Measurements from ENCODE around the gene ACMSD. TPM values are rescaled to one million over a fixed set of nuclear protein-coding genes. Genes with fewer than 3 reads are reported as not detected.

Gene ACMSD
- total RNA-seq, 1 donor from 2014 or later = not detected

DNA sequence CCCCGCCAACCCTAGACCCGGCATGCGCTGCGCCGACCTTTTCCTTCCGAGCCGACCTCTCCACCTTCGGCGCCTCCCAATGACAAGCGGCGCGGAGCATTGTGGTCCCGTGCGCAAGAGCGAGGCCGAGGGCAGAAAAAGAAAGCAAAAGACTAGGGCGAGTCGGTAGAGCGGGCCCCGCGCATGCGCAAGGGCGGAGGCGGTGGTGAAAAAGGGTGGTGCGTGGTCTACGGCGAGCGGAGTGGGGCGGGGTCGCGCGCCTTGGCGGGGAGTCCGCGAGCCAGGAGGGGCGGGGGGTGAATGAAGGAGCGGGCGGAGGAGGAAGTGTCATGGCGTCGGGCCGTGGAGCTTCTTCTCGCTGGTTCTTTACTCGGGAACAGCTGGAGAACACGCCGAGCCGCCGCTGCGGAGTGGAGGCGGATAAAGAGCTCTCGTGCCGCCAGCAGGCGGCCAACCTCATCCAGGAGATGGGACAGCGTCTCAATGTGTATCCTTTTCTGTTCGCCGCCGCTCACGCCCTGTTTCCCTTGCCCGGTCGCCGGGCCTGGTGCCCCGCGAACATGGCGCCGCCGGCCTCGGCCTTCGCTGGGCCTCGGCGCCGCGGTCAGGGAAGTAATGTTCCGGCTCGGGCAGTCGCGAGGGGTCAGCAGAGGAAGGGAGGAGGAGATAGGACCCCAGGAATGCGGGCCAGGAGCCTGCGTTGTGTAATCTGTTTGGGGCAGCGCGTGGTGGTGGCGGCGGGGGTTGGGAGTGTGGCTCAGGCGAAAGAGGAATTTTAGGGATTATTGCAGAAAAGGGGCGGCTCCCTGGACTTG, 80.3 kb downstream of the ACMSD start, which contains the start of gene CCNT2:
Gene CCNT2, plus strand, starts transcription at position 297 of the 815 bp plus-strand sequence. Its CDS starts 33 bp downstream, at position 330.
- intact Hi-C loops (cut with DNase I) = no loop called here

DNA sequence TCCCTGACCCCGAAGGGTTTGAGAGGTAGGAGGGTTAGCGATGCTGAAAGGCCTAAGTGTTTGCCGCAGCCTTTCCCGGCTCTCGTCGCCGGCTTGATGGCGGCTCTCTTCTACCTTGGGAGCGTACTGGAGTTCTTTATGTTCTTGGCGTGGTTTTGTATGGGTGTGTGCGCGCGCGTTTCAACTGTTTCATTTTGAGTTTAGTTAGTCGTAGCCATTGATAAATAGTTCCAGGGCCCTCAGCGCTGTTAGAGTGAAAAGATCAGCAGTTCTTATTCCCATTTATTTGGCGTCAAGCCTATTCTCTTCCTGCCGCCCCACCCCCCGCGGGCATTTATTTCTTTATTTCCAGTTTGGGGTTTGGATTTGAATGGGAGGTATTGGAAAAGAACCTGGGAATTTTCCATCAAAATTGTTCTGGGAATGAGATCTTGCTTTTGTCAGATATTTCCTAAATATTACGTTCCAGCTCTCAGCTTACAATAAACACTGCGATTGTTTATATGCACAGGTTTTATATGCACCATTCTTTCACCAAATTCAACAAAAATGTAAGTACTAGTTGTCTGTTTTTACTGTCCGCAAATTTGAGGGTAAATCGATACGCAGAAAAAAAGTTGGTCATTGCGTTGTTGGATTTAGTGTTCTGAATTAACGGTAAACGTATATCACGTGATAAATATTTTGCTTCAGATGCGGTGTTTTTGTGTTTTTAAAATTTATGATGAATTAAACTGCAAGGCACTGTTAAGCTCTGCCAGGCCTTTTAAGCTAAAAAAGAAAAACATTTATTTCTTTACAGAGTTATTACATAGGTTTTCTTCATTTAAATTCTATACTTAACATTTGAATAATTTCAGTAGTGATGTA, 81.2 kb downstream of the ACMSD start:
- no peak for DNase-seq
- H3K27ac ChIP-seq = peak overlapping the region; percentile 99
- H3K27me3 ChIP-seq = no peaks in the 10 kb centered on the region
- H3K4me1 ChIP-seq = peaks cover 29% of the 10 kb centered on the region
- no peaks in the 10 kb centered on the region for H3K36me3 ChIP-seq
- no peaks in the 10 kb centered on the region for H3K9me3 ChIP-seq
- TF ChIP-seq CTCF (IDR thresholded peaks at IDR 0.05) = no peak
- ATAC-seq = no peak
- H3K4me3 ChIP-seq = peak overlapping the region; percentile 86
- intact Hi-C loops (cut with DNase I) = no loop called here

More for the DNA sequence above, 80.3 kb downstream of the ACMSD start, which contains the start of gene CCNT2:
- peak within 1 kb of the TSS; percentile 86 for H3K4me3 ChIP-seq
- no peaks in the 10 kb centered on the region for H3K27me3 ChIP-seq
- H3K4me1 ChIP-seq = peaks cover 29% of the 10 kb centered on the region
- TF ChIP-seq CTCF (IDR thresholded peaks at IDR 0.05) = peak; percentile 8
- no peaks in the 10 kb centered on the region for H3K9me3 ChIP-seq
- H3K36me3 ChIP-seq = no peaks in the 10 kb centered on the region
- peak; percentile 100 for DNase-seq
- peak within 1 kb of the TSS; percentile 99 for H3K27ac ChIP-seq
- peak; percentile 95 for ATAC-seq

- no peaks in the 10 kb centered on the region for H3K36me3 ChIP-seq
- peaks cover 57% of the 10 kb centered on the region for H3K4me1 ChIP-seq
- no peak for TF ChIP-seq CTCF (IDR thresholded peaks at IDR 0.05)
- intact Hi-C loops (cut with DNase I) = no loop called here
- no peak overlapping the region for H3K27ac ChIP-seq
- no peaks in the 10 kb centered on the region for H3K27me3 ChIP-seq
- no peak overlapping the region for H3K4me3 ChIP-seq
- DNase-seq (no peak), ATAC-seq (no peak)
- H3K9me3 ChIP-seq = no peaks in the 10 kb centered on the region
Observed at GRCh38 chr2:134924912-134925311, 86.5 kb downstream of the ACMSD start.

- no peak overlapping the region for H3K4me3 ChIP-seq
- no peaks in the 10 kb centered on the region for H3K9me3 ChIP-seq
- no peaks in the 10 kb centered on the region for H3K27me3 ChIP-seq
- DNase-seq = no peak
- H3K4me1 ChIP-seq = peaks cover 53% of the 10 kb centered on the region
- H3K36me3 ChIP-seq = no peaks in the 10 kb centered on the region
- no peak for ATAC-seq
- H3K27ac ChIP-seq = no peak overlapping the region
- TF ChIP-seq CTCF (IDR thresholded peaks at IDR 0.05) = no peak
- intact Hi-C loops (cut with DNase I) = no loop called here
Observed at GRCh38 chr2:134926231-134926931, 88.0 kb downstream of the ACMSD start.

GRCh38 chr2:134927195-134927594, 88.8 kb downstream of the ACMSD start:
- ATAC-seq = no peak
- no peak for DNase-seq
- Histone ChIP-seq H3K4me3 (no peak overlapping the region), H3K36me3 (peaks cover 3% of the 10 kb centered on the region), H3K27me3 (no peaks in the 10 kb centered on the region), H3K9me3 (no peaks in the 10 kb centered on the region), H3K4me1 (peaks cover 46% of the 10 kb centered on the region), H3K27ac (no peak overlapping the region)
- TF ChIP-seq CTCF (IDR thresholded peaks at IDR 0.05) = no peak
- intact Hi-C loops (cut with DNase I) = no loop called here
